Testis (tissue), 2 donors: Measurements from ENCODE around the gene VPS51.

ENCODE experiments used
- POLR2A ChIP-seq: fragments of 450-650 bp; IDR thresholded peaks from one replicate; pipeline ENCODE4 v1.6.1; 2017; ENCODE audit warnings: antibody characterized with exemption, mild to moderate bottlenecking, moderate library complexity
- TF ChIP-seq, protein P1 (sequence below), 3 experiments: fragments of 450-650 bp in 2 of 3; fragments of 200-600 bp in 1 of 3; sonication (generic) in 1 of 3; IDR thresholded peaks; one replicate each; pipeline ENCODE4 v1.5.1; 2016 to 2019; ENCODE audit warnings: antibody characterized with exemption in 3 of 3, mild to moderate bottlenecking in 2 of 3, moderate library complexity in 1 of 3

DNA sequence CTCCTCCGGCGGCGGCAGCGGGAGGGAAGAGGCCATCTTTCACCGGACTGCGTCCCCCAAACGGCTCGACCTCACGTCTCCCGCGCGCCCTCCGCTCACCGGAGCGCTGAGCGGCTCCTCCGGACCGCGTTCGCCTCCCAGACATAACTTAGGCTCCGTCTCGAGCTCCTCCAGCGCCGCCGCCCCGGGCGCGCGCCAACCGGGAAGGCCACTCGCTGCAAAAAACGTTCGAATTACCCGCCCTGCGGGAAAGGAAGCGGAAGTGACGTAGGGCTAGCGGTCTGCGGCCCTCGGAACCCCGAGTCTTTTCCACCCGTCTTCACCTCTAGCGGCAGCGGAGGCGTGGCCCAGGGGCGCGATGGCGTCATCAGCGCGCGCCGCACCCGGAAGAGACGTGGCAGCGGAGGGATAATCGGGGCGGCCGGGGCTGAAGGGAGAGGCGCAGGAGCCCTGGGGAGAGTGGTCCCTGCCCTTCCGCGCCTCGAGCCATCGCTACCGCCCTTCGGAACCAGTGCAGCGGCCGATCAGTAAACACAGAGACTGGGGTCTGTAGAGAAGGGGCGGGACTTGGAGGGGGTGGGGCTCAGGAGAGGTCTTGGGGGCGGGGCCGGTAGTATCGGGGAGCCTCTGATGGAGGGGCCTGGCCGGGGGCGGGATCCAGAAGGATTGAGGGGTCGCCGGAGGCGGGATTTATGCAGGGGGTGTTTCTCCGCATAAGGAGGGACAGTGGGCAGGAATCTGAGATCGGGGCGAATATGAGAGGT, 12.0 kb upstream of the VPS51 start, which contains the start of the genes CDCA5 and ZFPL1:
- TF ChIP-seq, protein P1, sequence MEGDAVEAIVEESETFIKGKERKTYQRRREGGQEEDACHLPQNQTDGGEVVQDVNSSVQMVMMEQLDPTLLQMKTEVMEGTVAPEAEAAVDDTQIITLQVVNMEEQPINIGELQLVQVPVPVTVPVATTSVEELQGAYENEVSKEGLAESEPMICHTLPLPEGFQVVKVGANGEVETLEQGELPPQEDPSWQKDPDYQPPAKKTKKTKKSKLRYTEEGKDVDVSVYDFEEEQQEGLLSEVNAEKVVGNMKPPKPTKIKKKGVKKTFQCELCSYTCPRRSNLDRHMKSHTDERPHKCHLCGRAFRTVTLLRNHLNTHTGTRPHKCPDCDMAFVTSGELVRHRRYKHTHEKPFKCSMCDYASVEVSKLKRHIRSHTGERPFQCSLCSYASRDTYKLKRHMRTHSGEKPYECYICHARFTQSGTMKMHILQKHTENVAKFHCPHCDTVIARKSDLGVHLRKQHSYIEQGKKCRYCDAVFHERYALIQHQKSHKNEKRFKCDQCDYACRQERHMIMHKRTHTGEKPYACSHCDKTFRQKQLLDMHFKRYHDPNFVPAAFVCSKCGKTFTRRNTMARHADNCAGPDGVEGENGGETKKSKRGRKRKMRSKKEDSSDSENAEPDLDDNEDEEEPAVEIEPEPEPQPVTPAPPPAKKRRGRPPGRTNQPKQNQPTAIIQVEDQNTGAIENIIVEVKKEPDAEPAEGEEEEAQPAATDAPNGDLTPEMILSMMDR (IDR thresholded peaks at IDR 0.05): peak in 2 of 3 experiments; percentile 9 to 46
- TF ChIP-seq POLR2A: peak; percentile 7
